Measurements from ENCODE around the gene SCN5A. TPM values are rescaled to one million over a fixed set of nuclear protein-coding genes. Genes with fewer than 3 reads are reported as not detected.

SCN5A gene
- polyA plus RNA-seq, 1 donor from 2014 or later, result not detected

DNA sequence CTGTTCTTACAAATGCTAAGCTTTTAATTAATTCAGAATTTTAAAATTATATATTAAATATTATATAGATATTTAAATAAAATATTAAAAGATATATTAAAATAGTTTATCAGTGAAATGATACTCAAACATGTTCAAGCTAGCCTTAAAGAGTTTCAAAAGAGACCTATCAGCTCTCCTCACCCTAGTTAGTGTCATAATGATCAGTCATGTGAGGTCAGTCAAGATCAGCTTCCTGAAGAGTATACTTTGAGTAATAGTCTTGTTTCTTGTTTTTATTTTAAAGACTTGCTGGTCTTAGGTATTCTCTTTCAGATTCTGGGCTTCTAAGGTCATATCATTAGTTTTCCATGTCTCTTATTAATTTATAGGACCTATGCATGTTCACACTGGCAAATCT lies 138.9 kb downstream of the SCN5A start:
- H3K4me2 ChIP-seq (ENCODE audit: low read length), result no peak overlapping the region
- peaks cover 13% of the 10 kb centered on the region for H3K36me3 ChIP-seq (ENCODE audit: insufficient read depth, low read length)

DNA sequence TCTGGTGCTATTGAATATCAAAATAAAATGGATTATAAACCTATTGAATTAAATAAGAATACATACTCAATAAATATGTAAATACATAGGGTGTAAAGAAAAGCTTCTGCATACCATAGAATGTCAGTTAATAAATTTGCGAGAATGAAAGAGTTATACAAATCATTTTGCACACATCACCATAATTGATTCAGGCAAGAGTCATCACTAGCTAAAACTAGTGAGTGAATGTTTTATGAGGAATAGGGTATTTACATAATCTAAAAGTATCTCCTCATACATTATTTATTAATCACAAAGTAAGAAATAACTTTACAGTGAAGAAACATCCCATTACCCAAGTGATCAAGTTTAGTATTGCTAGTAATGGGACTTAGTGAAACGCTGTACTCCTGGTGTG lies 139.8 kb downstream of the SCN5A start:
- Histone ChIP-seq H3K4me2 (ENCODE audit: low read length) (no peak overlapping the region), H3K9me3 (ENCODE audit: low read length) (no peaks in the 10 kb centered on the region), H3K9me2 (ENCODE audit: insufficient read depth, low read length) (no peaks in the 10 kb centered on the region), H3K36me3 (ENCODE audit: insufficient read depth, low read length) (peaks cover 13% of the 10 kb centered on the region), H3K4me3 (ENCODE audit: low read length) (no peak overlapping the region), H3K9ac (ENCODE audit: low read length) (no peak overlapping the region), H3K27me3 (ENCODE audit: insufficient read depth, low read depth, low read length) (no peaks in the 10 kb centered on the region), H3K79me2 (replicated peaks; ENCODE audit: insufficient read depth, low read length) (no peaks in the 10 kb centered on the region), H3K27ac (ENCODE audit: low read length) (no peak overlapping the region), H2AFZ (ENCODE audit: low read depth, low read length) (no peak overlapping the region), H3F3A (ENCODE audit: insufficient read depth, low read length, poor library complexity, severe bottlenecking) (no peaks in the 10 kb centered on the region), H4K20me1 (ENCODE audit: insufficient read depth) (no peaks in the 10 kb centered on the region)
- TF ChIP-seq EZH2 (IDR thresholded peaks at IDR 0.05; ENCODE audit: borderline replicate concordance, insufficient read depth, low read length, poor library complexity, severe bottlenecking), result no peak
- no peak for TF ChIP-seq SMC3 (conservative IDR thresholded peaks at IDR 0.05; ENCODE audit: poor library complexity)
- no peak for TF ChIP-seq TAF1 (IDR thresholded peaks at IDR 0.05; ENCODE audit: low read depth)
- TF ChIP-seq EP300 (conservative IDR thresholded peaks at IDR 0.05; ENCODE audit: poor library complexity, severe bottlenecking), result no peak
- TF ChIP-seq, protein P1, sequence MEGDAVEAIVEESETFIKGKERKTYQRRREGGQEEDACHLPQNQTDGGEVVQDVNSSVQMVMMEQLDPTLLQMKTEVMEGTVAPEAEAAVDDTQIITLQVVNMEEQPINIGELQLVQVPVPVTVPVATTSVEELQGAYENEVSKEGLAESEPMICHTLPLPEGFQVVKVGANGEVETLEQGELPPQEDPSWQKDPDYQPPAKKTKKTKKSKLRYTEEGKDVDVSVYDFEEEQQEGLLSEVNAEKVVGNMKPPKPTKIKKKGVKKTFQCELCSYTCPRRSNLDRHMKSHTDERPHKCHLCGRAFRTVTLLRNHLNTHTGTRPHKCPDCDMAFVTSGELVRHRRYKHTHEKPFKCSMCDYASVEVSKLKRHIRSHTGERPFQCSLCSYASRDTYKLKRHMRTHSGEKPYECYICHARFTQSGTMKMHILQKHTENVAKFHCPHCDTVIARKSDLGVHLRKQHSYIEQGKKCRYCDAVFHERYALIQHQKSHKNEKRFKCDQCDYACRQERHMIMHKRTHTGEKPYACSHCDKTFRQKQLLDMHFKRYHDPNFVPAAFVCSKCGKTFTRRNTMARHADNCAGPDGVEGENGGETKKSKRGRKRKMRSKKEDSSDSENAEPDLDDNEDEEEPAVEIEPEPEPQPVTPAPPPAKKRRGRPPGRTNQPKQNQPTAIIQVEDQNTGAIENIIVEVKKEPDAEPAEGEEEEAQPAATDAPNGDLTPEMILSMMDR (IDR thresholded peaks at IDR 0.05; ENCODE audit: poor library complexity, severe bottlenecking), result no peak
- no peak for TF ChIP-seq POLR2AphosphoS5 (IDR thresholded peaks at IDR 0.05)
- TF ChIP-seq MXI1 (conservative IDR thresholded peaks at IDR 0.05; ENCODE audit: poor library complexity, severe bottlenecking), result no peak
- TF ChIP-seq RAD21 (conservative IDR thresholded peaks at IDR 0.05), result no peak
- TF ChIP-seq, protein P2, sequence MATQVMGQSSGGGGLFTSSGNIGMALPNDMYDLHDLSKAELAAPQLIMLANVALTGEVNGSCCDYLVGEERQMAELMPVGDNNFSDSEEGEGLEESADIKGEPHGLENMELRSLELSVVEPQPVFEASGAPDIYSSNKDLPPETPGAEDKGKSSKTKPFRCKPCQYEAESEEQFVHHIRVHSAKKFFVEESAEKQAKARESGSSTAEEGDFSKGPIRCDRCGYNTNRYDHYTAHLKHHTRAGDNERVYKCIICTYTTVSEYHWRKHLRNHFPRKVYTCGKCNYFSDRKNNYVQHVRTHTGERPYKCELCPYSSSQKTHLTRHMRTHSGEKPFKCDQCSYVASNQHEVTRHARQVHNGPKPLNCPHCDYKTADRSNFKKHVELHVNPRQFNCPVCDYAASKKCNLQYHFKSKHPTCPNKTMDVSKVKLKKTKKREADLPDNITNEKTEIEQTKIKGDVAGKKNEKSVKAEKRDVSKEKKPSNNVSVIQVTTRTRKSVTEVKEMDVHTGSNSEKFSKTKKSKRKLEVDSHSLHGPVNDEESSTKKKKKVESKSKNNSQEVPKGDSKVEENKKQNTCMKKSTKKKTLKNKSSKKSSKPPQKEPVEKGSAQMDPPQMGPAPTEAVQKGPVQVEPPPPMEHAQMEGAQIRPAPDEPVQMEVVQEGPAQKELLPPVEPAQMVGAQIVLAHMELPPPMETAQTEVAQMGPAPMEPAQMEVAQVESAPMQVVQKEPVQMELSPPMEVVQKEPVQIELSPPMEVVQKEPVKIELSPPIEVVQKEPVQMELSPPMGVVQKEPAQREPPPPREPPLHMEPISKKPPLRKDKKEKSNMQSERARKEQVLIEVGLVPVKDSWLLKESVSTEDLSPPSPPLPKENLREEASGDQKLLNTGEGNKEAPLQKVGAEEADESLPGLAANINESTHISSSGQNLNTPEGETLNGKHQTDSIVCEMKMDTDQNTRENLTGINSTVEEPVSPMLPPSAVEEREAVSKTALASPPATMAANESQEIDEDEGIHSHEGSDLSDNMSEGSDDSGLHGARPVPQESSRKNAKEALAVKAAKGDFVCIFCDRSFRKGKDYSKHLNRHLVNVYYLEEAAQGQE (IDR thresholded peaks at IDR 0.05; ENCODE audit: borderline replicate concordance), result no peak

More for the DNA sequence above, 138.9 kb downstream of the SCN5A start:
- Histone ChIP-seq H4K20me1 (ENCODE audit: insufficient read depth) (no peaks in the 10 kb centered on the region), H3K27ac (ENCODE audit: low read length) (no peak overlapping the region), H2AFZ (ENCODE audit: low read depth, low read length) (no peak overlapping the region), H3K27me3 (ENCODE audit: insufficient read depth, low read depth, low read length) (no peaks in the 10 kb centered on the region), H3K79me2 (replicated peaks; ENCODE audit: insufficient read depth, low read length) (no peaks in the 10 kb centered on the region), H3K4me3 (ENCODE audit: low read length) (no peak overlapping the region), H3F3A (ENCODE audit: insufficient read depth, low read length, poor library complexity, severe bottlenecking) (no peaks in the 10 kb centered on the region), H3K9me3 (ENCODE audit: low read length) (no peaks in the 10 kb centered on the region), H3K9me2 (ENCODE audit: insufficient read depth, low read length) (no peaks in the 10 kb centered on the region), H3K9ac (ENCODE audit: low read length) (no peak overlapping the region)
- TF ChIP-seq RAD21 (conservative IDR thresholded peaks at IDR 0.05), result no peak
- TF ChIP-seq TAF1 (IDR thresholded peaks at IDR 0.05; ENCODE audit: low read depth), result no peak

DNA sequence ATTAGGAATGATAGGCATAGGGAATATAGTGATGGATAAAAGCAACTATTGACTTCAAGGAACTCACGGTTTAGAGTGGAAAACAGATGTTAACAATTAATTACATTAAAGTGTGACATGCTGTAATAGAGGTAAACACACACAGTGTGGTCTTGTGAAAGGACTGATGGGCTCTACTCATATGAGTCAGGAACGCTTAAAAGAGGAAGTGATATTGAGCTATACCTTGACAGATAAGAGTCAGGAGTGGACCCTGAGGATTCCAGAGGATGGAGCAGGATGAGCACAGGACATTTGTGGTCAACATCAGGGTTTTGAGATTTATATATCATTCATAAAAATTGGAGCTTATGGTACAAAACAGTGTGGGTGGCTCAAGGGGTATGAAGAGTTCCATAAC lies 142.4 kb downstream of the SCN5A start:
- Histone ChIP-seq H3K36me3 (ENCODE audit: insufficient read depth, low read length) (peaks cover 8% of the 10 kb centered on the region), H3K9me2 (ENCODE audit: insufficient read depth, low read length) (no peaks in the 10 kb centered on the region), H3K79me2 (replicated peaks; ENCODE audit: insufficient read depth, low read length) (no peaks in the 10 kb centered on the region), H3K27ac (ENCODE audit: low read length) (no peak overlapping the region), H3K4me3 (ENCODE audit: low read length) (no peak overlapping the region), H3K9ac (ENCODE audit: low read length) (no peak overlapping the region), H3K27me3 (ENCODE audit: insufficient read depth, low read depth, low read length) (no peaks in the 10 kb centered on the region), H2AFZ (ENCODE audit: low read depth, low read length) (no peak overlapping the region), H3K9me3 (ENCODE audit: low read length) (no peaks in the 10 kb centered on the region), H3K4me2 (ENCODE audit: low read length) (no peak overlapping the region), H4K20me1 (ENCODE audit: insufficient read depth) (no peaks in the 10 kb centered on the region), H3F3A (ENCODE audit: insufficient read depth, low read length, poor library complexity, severe bottlenecking) (no peaks in the 10 kb centered on the region)
- TF ChIP-seq EP300 (conservative IDR thresholded peaks at IDR 0.05; ENCODE audit: poor library complexity, severe bottlenecking) (no peak), SMC3 (conservative IDR thresholded peaks at IDR 0.05; ENCODE audit: poor library complexity) (no peak), EZH2 (IDR thresholded peaks at IDR 0.05; ENCODE audit: borderline replicate concordance, insufficient read depth, low read length, poor library complexity, severe bottlenecking) (no peak), TAF1 (IDR thresholded peaks at IDR 0.05; ENCODE audit: low read depth) (no peak), RAD21 (conservative IDR thresholded peaks at IDR 0.05) (no peak), MXI1 (conservative IDR thresholded peaks at IDR 0.05; ENCODE audit: poor library complexity, severe bottlenecking) (no peak), POLR2AphosphoS5 (IDR thresholded peaks at IDR 0.05) (no peak)
- TF ChIP-seq, protein P1 (IDR thresholded peaks at IDR 0.05; ENCODE audit: poor library complexity, severe bottlenecking), result no peak
- TF ChIP-seq, protein P2 (IDR thresholded peaks at IDR 0.05; ENCODE audit: borderline replicate concordance), result no peak

Data from neural cell (in vitro differentiated cells).